Hippocampal formation (tissue), 2 donors: Measurements from ENCODE around the gene FBXL7.

ENCODE experiments used
- DNase-seq, 2 donors: peaks; one replicate each; lab custom pipeline; 2025; lab: John Stamatoyannopoulos, UW

The FBXL7 gene

DNA sequence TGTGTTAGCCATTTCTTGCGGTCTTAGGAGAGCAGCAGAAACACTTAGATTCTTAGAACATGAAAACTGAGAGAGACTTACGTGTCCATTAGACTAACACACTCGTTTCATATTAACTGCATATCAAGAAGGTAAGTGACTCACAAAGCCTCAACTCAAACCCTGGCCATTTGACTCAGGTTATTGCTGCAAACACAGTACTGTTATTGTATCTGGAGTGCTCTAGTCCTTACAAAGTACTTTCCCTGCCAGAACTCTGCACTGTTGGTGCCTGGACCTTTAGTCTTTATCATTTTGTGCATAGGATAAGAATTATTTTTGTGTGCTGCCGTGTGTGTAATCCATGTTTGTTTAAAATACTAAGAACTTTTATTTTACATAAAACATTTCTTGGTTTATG, 155.7 kb downstream of the FBXL7 start:
- no peak for DNase-seq

DNA sequence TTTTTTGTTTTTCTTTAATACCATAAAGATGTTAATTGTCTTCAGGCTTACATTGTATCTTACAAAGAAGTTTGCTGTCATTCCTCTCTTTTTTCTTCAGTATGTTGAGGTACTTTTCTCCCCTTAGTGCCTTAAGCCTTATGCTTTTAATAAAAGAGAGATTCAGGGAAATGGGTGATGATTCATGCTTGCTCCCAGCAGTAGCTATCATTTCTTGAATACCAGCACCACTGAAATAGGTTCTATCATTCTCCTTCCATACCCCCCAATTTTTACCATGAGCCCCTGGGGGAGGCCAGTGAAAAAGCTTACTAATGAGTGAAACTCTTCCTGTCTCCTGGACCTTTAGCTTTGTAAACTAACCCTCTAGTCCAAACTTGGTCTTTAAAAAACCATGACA, 165.0 kb downstream of the FBXL7 start:
- DNase-seq, result no peak

GRCh38 chr5:15669826-15670225, 169.8 kb downstream of the FBXL7 start:
- DNase-seq, result no peak

DNA sequence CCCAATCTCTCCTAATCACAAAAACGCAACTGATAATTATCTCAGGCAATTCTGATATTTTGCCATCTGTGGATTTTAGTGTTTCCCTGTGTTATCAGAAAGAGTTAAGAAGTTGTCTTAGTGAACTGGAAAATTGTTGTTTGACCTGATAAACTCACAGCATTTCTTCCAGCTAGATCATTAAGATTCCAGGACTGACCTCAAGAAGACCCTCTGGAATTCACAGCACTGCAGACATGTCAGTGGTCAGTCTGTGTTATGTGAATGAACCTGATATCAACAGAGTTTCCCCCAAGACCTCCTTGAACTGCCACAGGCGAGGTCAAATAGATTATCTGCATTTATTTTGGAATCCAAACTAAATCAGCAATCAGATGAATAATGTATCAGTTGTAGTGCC, 174.7 kb downstream of the FBXL7 start:
- no peak for DNase-seq

- no peak for DNase-seq
Measured at GRCh38 chr5:15676591-15676990, 176.6 kb downstream of the FBXL7 start.

- DNase-seq, result no peak
Measured at GRCh38 chr5:15679161-15679560, 179.2 kb downstream of the FBXL7 start.

- DNase-seq, result no peak
Measured at GRCh38 chr5:15680455-15680854, 180.5 kb downstream of the FBXL7 start.

DNA sequence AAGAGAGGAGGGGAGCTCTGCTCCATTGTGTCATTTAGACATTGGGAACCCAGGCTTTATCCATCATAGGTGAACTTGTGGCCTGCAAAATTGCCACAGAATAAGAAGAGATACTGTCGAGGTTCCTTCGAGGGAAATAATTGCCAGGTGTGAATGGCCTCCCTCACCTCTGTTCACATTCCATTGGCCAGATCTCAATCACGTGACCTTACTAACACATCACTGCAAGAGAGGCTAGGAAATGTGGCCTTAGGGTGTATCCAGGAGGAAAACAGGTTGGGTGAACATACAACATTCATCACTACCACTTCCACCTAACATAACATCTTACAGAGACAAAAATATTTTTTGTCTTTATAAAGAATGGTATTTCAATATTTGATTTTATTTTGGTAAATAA, 182.1 kb downstream of the FBXL7 start:
- DNase-seq, result no peak

DNA sequence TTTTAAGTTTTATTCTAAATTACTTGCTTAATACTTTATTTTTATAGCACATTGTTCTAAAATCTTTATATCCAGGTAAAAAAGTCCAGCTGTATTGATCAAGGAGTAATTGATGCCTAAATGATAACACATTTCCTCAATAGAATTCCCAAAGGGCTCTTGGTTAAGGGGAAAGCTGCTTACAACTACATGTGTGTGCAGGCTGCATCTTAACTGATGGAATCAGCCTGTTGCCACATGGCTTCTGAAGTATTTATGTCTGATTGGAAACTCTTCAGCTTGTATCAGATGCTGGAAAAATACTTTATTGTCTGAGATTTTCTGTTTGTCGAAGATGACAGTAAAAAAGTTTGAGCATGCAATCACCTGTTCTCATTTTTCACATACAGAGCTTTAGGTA, 182.6 kb downstream of the FBXL7 start:
- no peak for DNase-seq

DNA sequence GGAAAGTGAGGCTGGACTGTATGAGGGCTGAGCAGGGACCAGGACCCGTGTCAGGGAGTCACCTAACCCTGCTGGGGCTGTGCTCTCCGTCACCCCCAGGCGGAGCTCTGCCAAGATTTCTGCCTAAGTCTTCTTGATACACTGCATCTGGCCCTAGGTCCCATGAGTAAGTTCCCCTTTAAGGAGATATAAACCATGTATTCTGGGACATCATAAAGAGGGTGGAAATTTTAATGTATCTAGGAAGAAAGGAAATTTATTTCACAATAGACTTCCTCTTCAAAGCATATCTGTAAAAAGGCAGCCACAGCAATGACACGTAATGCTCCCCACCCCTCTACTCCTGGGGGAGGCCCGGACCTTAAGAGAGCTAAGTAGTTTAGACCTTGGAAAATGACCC, 183.4 kb downstream of the FBXL7 start:
- no peak for DNase-seq

DNA sequence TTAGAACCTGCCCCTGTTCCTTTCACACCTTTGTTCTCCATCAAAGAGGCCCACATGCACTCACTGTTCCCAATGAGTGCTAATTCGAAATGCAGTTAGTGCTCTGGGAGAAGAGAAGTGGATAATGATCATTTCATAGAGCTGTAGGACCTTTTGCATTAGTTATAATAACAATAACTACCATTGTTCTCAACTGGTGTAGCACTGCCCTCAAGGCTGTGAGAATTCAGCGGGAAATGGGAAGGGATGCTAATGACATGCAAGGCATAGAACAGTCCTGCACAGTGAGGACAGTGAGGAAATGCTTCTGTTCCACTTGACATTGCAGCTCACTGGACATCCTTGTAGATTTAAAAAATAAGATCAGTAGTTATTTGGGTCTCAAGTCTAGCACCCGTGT, 187.4 kb downstream of the FBXL7 start:
- DNase-seq, result peak in 1 of 2 donors; percentile 11

- no peak for DNase-seq
Measured at GRCh38 chr5:15689836-15690235, 189.9 kb downstream of the FBXL7 start.

GRCh38 chr5:15690611-15691010, 190.6 kb downstream of the FBXL7 start:
- no peak for DNase-seq

- DNase-seq, result no peak
Measured at GRCh38 chr5:15691521-15691920, 191.5 kb downstream of the FBXL7 start.

- no peak for DNase-seq
Measured at GRCh38 chr5:15692706-15693381, 192.9 kb downstream of the FBXL7 start.

- DNase-seq, result no peak
Measured at GRCh38 chr5:15693382-15693728, 193.4 kb downstream of the FBXL7 start.

DNA sequence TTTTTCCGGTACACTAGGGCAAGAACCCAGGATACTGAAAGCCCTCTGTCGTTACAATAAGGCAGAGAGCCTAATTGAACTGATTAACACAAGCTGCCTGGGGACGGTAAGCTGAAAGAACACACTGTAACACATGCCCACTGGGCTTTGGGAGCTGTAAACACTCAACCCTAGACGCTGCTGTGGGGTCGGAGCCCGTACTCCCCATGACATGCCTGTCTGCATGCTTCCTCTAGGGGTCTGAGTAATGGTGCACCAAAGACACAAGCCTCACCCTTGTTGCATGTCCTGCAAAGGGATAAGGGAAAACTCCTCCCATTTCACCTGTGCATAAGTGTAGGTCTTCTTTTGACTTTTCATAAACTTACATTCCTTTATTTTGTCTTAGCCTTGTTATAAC, 194.0 kb downstream of the FBXL7 start:
- no peak for DNase-seq

DNA sequence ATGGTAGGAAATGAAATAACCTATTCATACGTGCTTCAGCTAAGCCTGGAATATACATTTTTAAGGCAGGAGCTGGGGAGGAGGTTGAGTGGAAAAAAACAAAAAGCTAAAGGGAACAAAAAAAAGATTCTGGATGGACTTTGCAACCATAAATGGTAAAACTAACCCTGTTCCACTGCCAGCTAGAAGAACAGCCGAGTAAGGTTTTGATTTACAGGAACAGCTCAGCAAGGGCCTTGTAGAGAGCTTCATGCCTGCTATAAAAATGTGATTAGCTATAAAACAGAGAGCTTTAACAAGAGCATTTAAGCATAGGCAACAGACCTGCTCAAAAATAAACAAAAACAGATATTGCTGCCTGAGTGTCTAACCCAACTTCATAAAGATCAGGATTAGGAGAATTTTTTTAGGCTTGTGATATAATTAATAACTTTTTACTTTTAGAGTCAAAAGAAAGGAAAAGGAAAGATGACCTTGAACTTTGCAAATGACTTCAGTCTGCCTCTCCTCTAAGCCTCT, 194.8 kb downstream of the FBXL7 start:
- DNase-seq, result no peak

- no peak for DNase-seq
Measured at GRCh38 chr5:15695215-15695731, 195.3 kb downstream of the FBXL7 start.

- no peak for DNase-seq
Measured at GRCh38 chr5:15700373-15700772, 200.4 kb downstream of the FBXL7 start.

- no peak for DNase-seq
Measured at GRCh38 chr5:15702102-15702501, 202.1 kb downstream of the FBXL7 start.

DNA sequence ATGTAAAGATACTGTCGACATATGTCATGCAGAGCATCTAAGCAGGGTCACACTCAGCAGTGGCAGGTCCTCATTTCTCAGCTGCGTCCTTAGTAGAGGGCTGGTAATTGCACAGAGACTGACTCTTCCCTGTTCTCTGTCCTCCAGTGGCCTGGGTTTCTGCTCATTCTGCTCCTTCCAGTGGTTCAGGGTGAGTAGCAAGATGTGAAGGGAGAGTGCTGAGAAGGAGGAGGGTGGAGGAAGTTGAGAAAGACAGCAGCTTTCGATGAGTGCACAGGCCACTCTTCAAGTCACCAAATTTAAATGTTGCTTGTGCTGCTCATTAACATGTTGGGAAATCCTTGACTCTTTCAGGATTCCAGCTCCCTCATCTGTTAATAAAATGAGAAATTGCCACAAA, 203.9 kb downstream of the FBXL7 start:
- DNase-seq, result no peak

DNA sequence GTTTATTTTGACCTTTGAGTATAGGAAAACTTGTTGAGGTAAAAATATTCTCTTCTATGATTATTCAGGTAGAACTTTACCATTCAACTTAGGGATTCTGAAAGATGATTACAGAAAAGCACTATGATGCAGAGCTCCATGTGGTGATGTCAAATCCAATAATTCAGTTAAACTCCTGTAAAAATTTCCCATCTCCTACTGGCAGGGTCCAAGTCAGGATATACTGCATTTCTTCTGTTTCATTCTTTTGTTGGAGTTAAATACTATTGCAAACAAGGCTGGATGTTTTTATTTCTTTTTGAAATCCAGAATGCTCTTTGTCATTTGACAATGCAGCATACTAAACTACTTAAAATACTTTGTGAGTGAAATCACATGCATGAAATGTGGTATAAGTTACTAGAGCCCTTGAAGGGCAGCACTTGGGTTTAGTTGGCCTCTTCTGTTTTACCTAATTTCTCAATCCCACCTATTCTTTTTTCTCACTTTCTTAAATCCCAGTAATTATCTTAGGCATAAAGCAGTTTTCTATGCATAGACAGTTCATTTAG, 204.5 kb downstream of the FBXL7 start:
- no peak for DNase-seq

GRCh38 chr5:15707631-15708030, 207.7 kb downstream of the FBXL7 start:
- DNase-seq, result no peak
